Psoas muscle (tissue), 8 donors: Measurements from ENCODE around the gene LRCH3. TPM values are rescaled to one million over a fixed set of nuclear protein-coding genes. Genes with fewer than 3 reads are reported as not detected.

Source experiments
- ATAC-seq, 4 donors: fragments of 200-7000 bp; cut with Tn5 transposase; one replicate each; pipeline ENCODE4 v1.9.1; 2020; ENCODE audit warnings: moderate library complexity in 3 of 4, mild to moderate bottlenecking in 2 of 4
- DNase-seq, 2 donors: peaks; one replicate each; pipeline ENCODE4 v3.0.0-alpha.2; 2020
- H3K27ac ChIP-seq: fragments of 200-600 bp; one replicate; pipeline ENCODE4 v1.8.0; 2022
- H3K27me3 ChIP-seq, 3 donors: fragments of 200-600 bp in 1 of 3; one replicate each; pipeline versions ENCODE4 v1.6.1 to v1.8.0; 2013 to 2022; ENCODE audit warnings: low read length in 2 of 3, mild to moderate bottlenecking in 2 of 3, moderate library complexity in 1 of 3; ENCODE audit not compliant: insufficient read depth in 3 of 3
- H3K36me3 ChIP-seq, 2 donors: fragments of 200-600 bp in 1 of 2; one replicate each; pipeline versions ENCODE4 v1.6.1 to v1.8.0; 2013 to 2022; ENCODE audit warnings: low read depth in 1 of 2, mild to moderate bottlenecking in 1 of 2, moderate library complexity in 1 of 2; ENCODE audit not compliant: insufficient read depth in 1 of 2
- H3K4me1 ChIP-seq: fragments of 200-600 bp; one replicate; pipeline ENCODE4 v1.8.0; 2022
- H3K4me3 ChIP-seq: fragments of 200-600 bp; one replicate; pipeline ENCODE4 v1.8.0; 2022; ENCODE audit warnings: mild to moderate bottlenecking
- H3K9me3 ChIP-seq: fragments of 200-600 bp; one replicate; pipeline ENCODE4 v1.8.0; 2022
- CTCF ChIP-seq: fragments of 200-600 bp; IDR thresholded peaks from one replicate; pipeline ENCODE4 v1.8.0; 2022; ENCODE audit warnings: antibody characterized with exemption
- WGBS, 3 donors: extraction: QIAGEN DNeasy Blood & Tissue Kit; methylation state at CpG; one replicate each; pipeline versions ENCODE4 v1.1.6 to v1.1.7; 2013; 5-methylcytosine and 5-hydroxymethylcytosine counted together
- intact Hi-C, 2 donors: fragments of 100-400 bp; cut with DNase I; formaldehyde crosslinking; loops; one replicate each; pipeline versions ENCODE4 v1.11.0 to v1.14.2; 2022
- polyA plus RNA-seq, 3 donors: library from polyadenylated mRNA; stranded (reverse); fragments of 200-250 nt; gene quantifications; one replicate each; pipeline ENCODE4 v1.2.3, GENCODE V29; 2013
- total RNA-seq, 4 donors: library from RNA; stranded (reverse); fragmentation: NEBNext Ultra II Directional in 2 of 4; extraction: Animal tissue kit (Norgen Biotek cat#: 25700) in 2 of 4; gene quantifications; one replicate each; pipeline versions ENCODE4 v1.2.1 to v1.2.4, GENCODE V29; 2021 to 2023
- donor health status: healthy with polysubstance abuse.
- donor health status: DM: no; HTN: no; CAD: no; lungs with moderate emphysema.
- donor health status: Bipolar disorder and iron deficiency.
- donor health status: healthy.
- donor health status: DM: yes; HTN: yes; CAD: no.
- donor health status: DM: no; HTN: no; CAD: no.
- donor health status: DM: no; HTN: no; CAD: no.
- donor health status: DM: yes; HTN: yes; CAD: no.

LRCH3 gene
- total and polyA plus RNA-seq, 7 donors: 7.0 to 29.5 (median 16.9) TPM

- Histone ChIP-seq H3K4me3 (no peak overlapping the region), H3K27ac (no peak overlapping the region), H3K4me1 (no peaks in the 10 kb centered on the region), H3K27me3 (no peaks in the 10 kb centered on the region), H3K36me3 (peaks cover 4 to 87% of the 10 kb centered on the region in 2 donors), H3K9me3 (no peaks in the 10 kb centered on the region)
- no peak for TF ChIP-seq CTCF
- intact Hi-C loops: no loop called here
- 97 to 98% (median 98%) methylated on average over 6 of the region's 6 CpGs for WGBS, 3 donors
- ATAC-seq (no peak), DNase-seq (no peak)
Measured at GRCh38 chr3:197873329-197873728, 82.3 kb downstream of the LRCH3 start.

- WGBS, 3 donors: 87 to 98% (median 96%) methylated on average over 5 of the region's 5 CpGs
Measured at GRCh38 chr3:197874064-197874463, 83.0 kb downstream of the LRCH3 start.

DNA sequence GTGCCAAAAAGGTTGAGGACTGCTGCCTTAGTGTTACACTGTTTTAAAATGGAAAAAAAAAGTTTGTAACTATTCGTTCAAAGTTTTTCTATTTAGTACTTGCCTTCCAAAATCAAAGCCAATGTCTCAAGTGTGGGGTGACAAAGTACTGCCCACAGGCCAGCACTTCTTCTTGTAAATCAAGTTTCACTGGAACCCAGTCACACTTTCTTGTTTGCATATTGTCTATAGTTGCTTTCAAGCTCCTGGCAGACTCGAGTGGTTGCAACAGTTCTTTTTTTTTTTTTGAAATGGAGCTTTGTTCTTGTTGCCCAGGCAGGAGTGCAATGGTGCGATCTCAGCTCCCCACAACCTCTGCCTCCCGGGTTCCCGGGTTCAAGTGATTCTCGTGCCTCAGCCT, 83.6 kb downstream of the LRCH3 start:
- no peak for TF ChIP-seq CTCF
- 80 to 83% (median 83%) methylated on average over 6 of the region's 6 CpGs for WGBS, 3 donors
- no peak overlapping the region for H3K4me3 ChIP-seq
- H3K4me1 ChIP-seq: no peaks in the 10 kb centered on the region
- no peaks in the 10 kb centered on the region for H3K9me3 ChIP-seq
- H3K27me3 ChIP-seq: no peaks in the 10 kb centered on the region
- DNase-seq: no peak
- no peak for ATAC-seq
- peaks cover 4 to 88% of the 10 kb centered on the region in 2 donors for H3K36me3 ChIP-seq
- intact Hi-C loops: no loop called here
- H3K27ac ChIP-seq: no peak overlapping the region

More at GRCh38 chr3:197874064-197874463, 83.0 kb downstream of the LRCH3 start:
- Histone ChIP-seq H3K9me3 (no peaks in the 10 kb centered on the region), H3K36me3 (peaks cover 4 to 87% of the 10 kb centered on the region in 2 donors), H3K4me1 (no peaks in the 10 kb centered on the region), H3K4me3 (no peak overlapping the region), H3K27me3 (no peaks in the 10 kb centered on the region), H3K27ac (no peak overlapping the region)
- DNase-seq: no peak
- no peak for ATAC-seq
- intact Hi-C loops: no loop called here
- TF ChIP-seq CTCF: no peak

GRCh38 chr3:197877902-197878301, 86.8 kb downstream of the LRCH3 start:
- no peak for ATAC-seq
- peaks cover 3 to 84% of the 10 kb centered on the region in 2 donors for H3K36me3 ChIP-seq
- H3K27me3 ChIP-seq: no peaks in the 10 kb centered on the region
- H3K27ac ChIP-seq: no peak overlapping the region
- TF ChIP-seq CTCF: no peak
- WGBS, 3 donors: 93 to 98% (median 96%) methylated on average over 4 of the region's 4 CpGs
- DNase-seq: no peak
- no peaks in the 10 kb centered on the region for H3K9me3 ChIP-seq
- no peak overlapping the region for H3K4me3 ChIP-seq
- intact Hi-C loops: no loop called here
- H3K4me1 ChIP-seq: no peaks in the 10 kb centered on the region

DNA sequence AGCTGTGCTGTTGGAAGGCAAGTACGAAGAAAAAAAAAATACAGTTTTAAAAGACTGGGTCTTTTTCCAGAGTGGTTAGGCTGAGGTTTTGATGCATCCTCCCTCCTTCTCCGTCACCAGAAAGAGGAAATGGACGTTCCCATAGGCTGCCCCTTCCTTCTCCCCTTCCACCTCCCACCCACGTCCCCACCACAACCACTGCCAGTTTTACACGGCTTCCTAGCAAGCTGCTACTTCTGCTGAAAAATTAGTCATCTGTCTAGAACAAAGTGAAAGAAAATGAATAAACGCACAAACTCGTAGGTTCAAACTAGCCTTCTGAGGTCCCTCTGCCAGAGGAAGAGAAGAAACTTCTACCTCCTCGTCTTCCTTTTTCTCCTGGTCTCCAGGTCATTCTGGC, 87.4 kb downstream of the LRCH3 start:
- ATAC-seq (no peak), DNase-seq (no peak)
- intact Hi-C loops: no loop called here
- H3K9me3 ChIP-seq: no peaks in the 10 kb centered on the region
- WGBS, 3 donors: 81 to 92% (median 89%) methylated on average over 8 of the region's 8 CpGs
- no peaks in the 10 kb centered on the region for H3K4me1 ChIP-seq
- no peak overlapping the region for H3K27ac ChIP-seq
- no peaks in the 10 kb centered on the region for H3K27me3 ChIP-seq
- TF ChIP-seq CTCF: no peak
- H3K4me3 ChIP-seq: no peak overlapping the region
- peaks cover 3 to 84% of the 10 kb centered on the region in 2 donors for H3K36me3 ChIP-seq
